GM19025 (cell line): ENCODE data around the gene TMEM132C.

Source experiments
- ATAC-seq: cut with Tn5 transposase; IDR thresholded peaks from one replicate; pipeline ENCODE4 v1.9.1; 2021; ENCODE audit warnings: mild to moderate bottlenecking, low read depth, moderate library complexity; ENCODE audit not compliant: unreplicated experiment

The TMEM132C gene

GRCh38 chr12:128286970-128287369, 20.0 kb downstream of the TMEM132C start:
- no peak for ATAC-seq

GRCh38 chr12:128288357-128288756, 21.4 kb downstream of the TMEM132C start:
- ATAC-seq = no peak

- no peak for ATAC-seq
These were observed 21.9 kb downstream of the TMEM132C start for GRCh38 chr12:128288896-128289295.

GRCh38 chr12:128290938-128291337, 24.0 kb downstream of the TMEM132C start:
- no peak for ATAC-seq

- ATAC-seq = no peak
These were observed 31.2 kb downstream of the TMEM132C start for GRCh38 chr12:128298091-128298748.

- ATAC-seq = no peak
These were observed 38.4 kb downstream of the TMEM132C start for GRCh38 chr12:128305336-128305892.

GRCh38 chr12:128307791-128308190, 40.8 kb downstream of the TMEM132C start:
- no peak for ATAC-seq

- no peak for ATAC-seq
These were observed 45.7 kb downstream of the TMEM132C start for GRCh38 chr12:128312661-128313060.

- ATAC-seq = no peak
These were observed 47.0 kb downstream of the TMEM132C start for GRCh38 chr12:128313931-128314330.

GRCh38 chr12:128314611-128315010, 47.6 kb downstream of the TMEM132C start:
- ATAC-seq = no peak

GRCh38 chr12:128316078-128316477, 49.1 kb downstream of the TMEM132C start:
- no peak for ATAC-seq

GRCh38 chr12:128316973-128317526, 50.1 kb downstream of the TMEM132C start:
- ATAC-seq = no peak

GRCh38 chr12:128318341-128318740, 51.4 kb downstream of the TMEM132C start:
- no peak for ATAC-seq

GRCh38 chr12:128318946-128319345, 52.0 kb downstream of the TMEM132C start:
- ATAC-seq = no peak

- no peak for ATAC-seq
These were observed 55.4 kb downstream of the TMEM132C start for GRCh38 chr12:128322341-128322740.

GRCh38 chr12:128323145-128323920, 56.4 kb downstream of the TMEM132C start:
- no peak for ATAC-seq

- ATAC-seq = no peak
These were observed 58.7 kb downstream of the TMEM132C start for GRCh38 chr12:128325646-128326045.

- no peak for ATAC-seq
These were observed 59.4 kb downstream of the TMEM132C start for GRCh38 chr12:128326406-128326805.

GRCh38 chr12:128328961-128329360, 62.0 kb downstream of the TMEM132C start:
- ATAC-seq = no peak

GRCh38 chr12:128336204-128337070, 69.5 kb downstream of the TMEM132C start:
- no peak for ATAC-seq

- ATAC-seq = no peak
These were observed 70.0 kb downstream of the TMEM132C start for GRCh38 chr12:128337071-128337345.
